Natural killer cell treated with Interleukin-12 subunit alpha and Interleukin-12 subunit beta and Interleukin-15 and Interleukin-18, amount 100 ng/mL, for 72 hours (primary cell): Measurements from ENCODE around the gene EPOP. TPM values are rescaled to one million over a fixed set of nuclear protein-coding genes. Genes with fewer than 3 reads are reported as not detected.

Experiments used
- ATAC-seq, 2 donors: fragments of 150-1000 bp; cut with Tn5 transposase in 1 of 2; sonication (Bioruptor Pico), chemical (Tn5 transposase) in 1 of 2; 2 replicates each; pipeline ENCODE4 v1.10.0; 2021
- DNase-seq: peaks from one replicate; pipeline ENCODE4 v3.0.0; 2022; ENCODE audit warnings: low spot score
- H3K27ac Mint-ChIP-seq, 2 donors: 1 replicate in 1 of 2; 2 replicates in 1 of 2; pipeline ENCODE4 v1.8.0; 2022; ENCODE audit warnings: mixed read lengths in 2 of 2, mild to moderate bottlenecking in 1 of 2, moderate library complexity in 1 of 2
- H3K27me3 Mint-ChIP-seq, 2 donors: 1 replicate in 1 of 2; 2 replicates in 1 of 2; pipeline ENCODE4 v1.8.0; 2022; ENCODE audit warnings: mixed read lengths in 2 of 2
- H3K36me3 Mint-ChIP-seq: one replicate; pipeline ENCODE4 v1.8.0; 2022; ENCODE audit warnings: mixed read lengths
- H3K4me1 Mint-ChIP-seq, 2 donors: 1 replicate in 1 of 2; 2 replicates in 1 of 2; pipeline ENCODE4 v1.8.0; 2022; ENCODE audit warnings: low read depth in 2 of 2, mixed read lengths in 2 of 2, mild to moderate bottlenecking in 1 of 2
- H3K4me3 Mint-ChIP-seq: one replicate; pipeline ENCODE4 v1.8.0; 2022; ENCODE audit warnings: mixed read lengths
- H3K9me3 Mint-ChIP-seq: 2 replicates; pipeline ENCODE4 v1.8.0; 2022; ENCODE audit warnings: mixed read lengths
- total RNA-seq, 2 donors: library from RNA; stranded (reverse); gene quantifications; one replicate each; pipeline ENCODE4 v1.2.3, GENCODE V29; 2022

EPOP gene
- total RNA-seq, 2 donors from 2014 or later: 20.5 to 41.0 TPM

GRCh38 chr17:38702166-38702915 lies 27.6 kb upstream of the EPOP start:
- H3K27ac Mint-ChIP-seq: peak overlapping the region; percentile 93 to 100
- no peaks in the 10 kb centered on the region for H3K27me3 Mint-ChIP-seq
- no peaks in the 10 kb centered on the region for H3K9me3 Mint-ChIP-seq
- H3K36me3 Mint-ChIP-seq: peaks cover 8% of the 10 kb centered on the region
- peak; percentile 95 for DNase-seq
- ATAC-seq: peak; percentile 69 to 79
- H3K4me3 Mint-ChIP-seq: peak overlapping the region; percentile 99
- H3K4me1 Mint-ChIP-seq: peaks cover 52 to 56% of the 10 kb centered on the region in 2 donors

- Mint-ChIP-seq H3K4me3 (peak overlapping the region; percentile 75), H3K36me3 (peaks cover 4% of the 10 kb centered on the region), H3K27me3 (no peaks in the 10 kb centered on the region), H3K27ac (peak overlapping the region; percentile 93 to 100), H3K9me3 (no peaks in the 10 kb centered on the region), H3K4me1 (peaks cover 54 to 56% of the 10 kb centered on the region in 2 donors)
- peak; percentile 91 for DNase-seq
- ATAC-seq: peak; percentile 74 to 84
Measured at GRCh38 chr17:38701504-38702165, 26.9 kb upstream of the EPOP start.

GRCh38 chr17:38698760-38699159 lies 24.0 kb upstream of the EPOP start:
- DNase-seq (no peak), ATAC-seq (no peak)
- no peaks in the 10 kb centered on the region for H3K36me3 Mint-ChIP-seq
- peak overlapping the region; percentile 35 for H3K4me3 Mint-ChIP-seq
- H3K27me3 Mint-ChIP-seq: no peaks in the 10 kb centered on the region
- H3K4me1 Mint-ChIP-seq: peaks cover 45 to 46% of the 10 kb centered on the region in 2 donors
- H3K27ac Mint-ChIP-seq: peak overlapping the region; percentile 93 to 100
- H3K9me3 Mint-ChIP-seq: no peaks in the 10 kb centered on the region

- Mint-ChIP-seq H3K27ac (peak overlapping the region; percentile 51 to 82), H3K4me1 (peaks cover 41 to 46% of the 10 kb centered on the region in 2 donors), H3K36me3 (no peaks in the 10 kb centered on the region), H3K27me3 (no peaks in the 10 kb centered on the region), H3K4me3 (peak overlapping the region; percentile 1), H3K9me3 (no peaks in the 10 kb centered on the region)
- ATAC-seq: no peak
- no peak for DNase-seq
Measured at GRCh38 chr17:38697061-38697820, 22.5 kb upstream of the EPOP start.

GRCh38 chr17:38693700-38694329 lies 19.1 kb upstream of the EPOP start:
- Mint-ChIP-seq H3K27me3 (no peaks in the 10 kb centered on the region), H3K4me1 (peaks cover 23 to 25% of the 10 kb centered on the region in 2 donors), H3K36me3 (no peaks in the 10 kb centered on the region), H3K9me3 (no peaks in the 10 kb centered on the region), H3K27ac (peak overlapping the region in 1 of 2 donors; percentile 8), H3K4me3 (no peak overlapping the region)
- ATAC-seq (no peak), DNase-seq (no peak)

GRCh38 chr17:38691154-38691553 lies 16.4 kb upstream of the EPOP start:
- no peaks in the 10 kb centered on the region for H3K9me3 Mint-ChIP-seq
- ATAC-seq: no peak
- no peaks in the 10 kb centered on the region for H3K27me3 Mint-ChIP-seq
- H3K4me1 Mint-ChIP-seq: peaks cover 5 to 9% of the 10 kb centered on the region in 2 donors
- H3K4me3 Mint-ChIP-seq: no peak overlapping the region
- H3K27ac Mint-ChIP-seq: peak overlapping the region; percentile 14 to 43
- H3K36me3 Mint-ChIP-seq: no peaks in the 10 kb centered on the region
- DNase-seq: no peak

GRCh38 chr17:38690386-38690785 lies 15.6 kb upstream of the EPOP start:
- H3K9me3 Mint-ChIP-seq: no peaks in the 10 kb centered on the region
- H3K27ac Mint-ChIP-seq: peak overlapping the region; percentile 14 to 43
- peaks cover 0 to 7% of the 10 kb centered on the region in 2 donors for H3K27me3 Mint-ChIP-seq
- H3K4me3 Mint-ChIP-seq: no peak overlapping the region
- ATAC-seq (no peak), DNase-seq (no peak)
- H3K4me1 Mint-ChIP-seq: peaks cover 5 to 9% of the 10 kb centered on the region in 2 donors
- no peaks in the 10 kb centered on the region for H3K36me3 Mint-ChIP-seq

GRCh38 chr17:38687286-38687685 lies 12.5 kb upstream of the EPOP start:
- Mint-ChIP-seq H3K36me3 (no peaks in the 10 kb centered on the region), H3K4me3 (no peak overlapping the region), H3K9me3 (no peaks in the 10 kb centered on the region), H3K27me3 (peaks cover 0 to 7% of the 10 kb centered on the region in 2 donors), H3K27ac (peak overlapping the region in 1 of 2 donors; percentile 15), H3K4me1 (peaks cover 5 to 9% of the 10 kb centered on the region in 2 donors)
- DNase-seq (no peak), ATAC-seq (no peak)

GRCh38 chr17:38685491-38685890 lies 10.7 kb upstream of the EPOP start:
- Mint-ChIP-seq H3K4me3 (no peak overlapping the region), H3K9me3 (no peaks in the 10 kb centered on the region), H3K36me3 (no peaks in the 10 kb centered on the region), H3K27me3 (peaks cover 0 to 7% of the 10 kb centered on the region in 2 donors), H3K4me1 (peaks cover under 1 to 5% of the 10 kb centered on the region in 2 donors), H3K27ac (peak overlapping the region in 1 of 2 donors; percentile 64)
- DNase-seq (no peak), ATAC-seq (no peak)

GRCh38 chr17:38681096-38681495 lies 6.3 kb upstream of the EPOP start:
- ATAC-seq: no peak
- Mint-ChIP-seq H3K4me1 (peaks cover 10 to 16% of the 10 kb centered on the region in 2 donors), H3K27ac (no peak overlapping the region), H3K27me3 (peaks cover 0 to 7% of the 10 kb centered on the region in 2 donors), H3K4me3 (no peak overlapping the region), H3K9me3 (no peaks in the 10 kb centered on the region), H3K36me3 (no peaks in the 10 kb centered on the region)
- DNase-seq: no peak

GRCh38 chr17:38677819-38678218 lies 3.1 kb upstream of the EPOP start:
- Mint-ChIP-seq H3K4me3 (no peak overlapping the region), H3K36me3 (no peaks in the 10 kb centered on the region), H3K9me3 (no peaks in the 10 kb centered on the region), H3K4me1 (peaks cover 23 to 27% of the 10 kb centered on the region in 2 donors), H3K27me3 (no peaks in the 10 kb centered on the region), H3K27ac (peak overlapping the region in 1 of 2 donors; percentile 88)
- DNase-seq (no peak), ATAC-seq (no peak)

GRCh38 chr17:38676706-38677504 lies 2.1 kb upstream of the EPOP start:
- no peaks in the 10 kb centered on the region for H3K36me3 Mint-ChIP-seq
- no peaks in the 10 kb centered on the region for H3K9me3 Mint-ChIP-seq
- H3K4me1 Mint-ChIP-seq: peaks cover 27 to 33% of the 10 kb centered on the region in 2 donors
- peak overlapping the region; percentile 38 to 88 for H3K27ac Mint-ChIP-seq
- H3K27me3 Mint-ChIP-seq: peaks cover 2 to 3% of the 10 kb centered on the region in 2 donors
- peak overlapping the region; percentile 56 for H3K4me3 Mint-ChIP-seq
- ATAC-seq (peak; percentile 61 to 72), DNase-seq (peak; percentile 81)
